HepG2 (cell line): ENCODE data around the gene OGFR. TPM values are rescaled to one million over a fixed set of nuclear protein-coding genes. Genes with fewer than 3 reads are reported as not detected.

Experiments used
- CCDC6 ChIP-seq: sonication (generic); formaldehyde crosslinking; IDR thresholded peaks from 2 replicates; pipeline ENCODE4 v1.8.1; 2022; ENCODE audit warnings: mild to moderate bottlenecking, missing genetic modification reagents, moderate library complexity
- GABPA ChIP-seq, 2 experiments: IDR thresholded peaks; 2 replicates each; pipeline ENCODE4 v1.6.1; 2011 to 2016; ENCODE audit warnings: low read depth in 2 of 2, low read length in 1 of 2, missing biosample characterization in 1 of 2, missing genetic modification characterization in 1 of 2
- JDP2 ChIP-seq: sonication (generic); formaldehyde crosslinking; IDR thresholded peaks from 2 replicates; pipeline ENCODE4 v1.8.1; 2022; ENCODE audit warnings: missing genetic modification reagents, borderline replicate concordance
- MTERF4 ChIP-seq: sonication (generic); formaldehyde crosslinking; IDR thresholded peaks from 2 replicates; pipeline ENCODE4 v1.8.0; 2023; ENCODE audit warnings: mild to moderate bottlenecking, missing genetic modification reagents
- NRL ChIP-seq: sonication (generic); formaldehyde crosslinking; IDR thresholded peaks from 2 replicates; pipeline ENCODE4 v1.5.0; 2020; ENCODE audit warnings: missing genetic modification reagents, mild to moderate bottlenecking, moderate library complexity, borderline replicate concordance
- SMC3 ChIP-seq: IDR thresholded peaks from 2 replicates; pipeline ENCODE4 v1.6.1; 2011; ENCODE audit warnings: low read length, improper control_type of control experiment
- SRY ChIP-seq: sonication (generic); formaldehyde crosslinking; IDR thresholded peaks from 2 replicates; pipeline ENCODE4 v1.8.0; 2022; ENCODE audit warnings: mild to moderate bottlenecking, missing genetic modification reagents
- ZBED4 ChIP-seq: sonication (generic); formaldehyde crosslinking; IDR thresholded peaks from 2 replicates; pipeline ENCODE4 v1.4.0; 2020; ENCODE audit warnings: missing genetic modification reagents, borderline replicate concordance
- ZNF124 ChIP-seq: sonication (generic); formaldehyde crosslinking; IDR thresholded peaks from 2 replicates; pipeline ENCODE4 v1.4.0; 2020; ENCODE audit warnings: missing genetic modification reagents
- ZNF205 ChIP-seq: IDR thresholded peaks from 2 replicates; pipeline ENCODE4 v1.6.1; 2018; ENCODE audit warnings: missing biosample characterization, missing genetic modification reagents
- ZNF253 ChIP-seq: sonication (generic); formaldehyde crosslinking; IDR thresholded peaks from 2 replicates; pipeline ENCODE4 v1.8.0; 2022; ENCODE audit warnings: mild to moderate bottlenecking, missing genetic modification reagents, borderline replicate concordance
- ZNF263 ChIP-seq: sonication (generic); formaldehyde crosslinking; IDR thresholded peaks from 2 replicates; pipeline ENCODE4 v1.4.0; 2020; ENCODE audit warnings: missing genetic modification reagents
- ZNF407 ChIP-seq: sonication (generic); formaldehyde crosslinking; IDR thresholded peaks from one replicate; pipeline ENCODE4 v1.5.1; 2020; ENCODE audit warnings: mild to moderate bottlenecking, missing genetic modification reagents; ENCODE audit errors: not compliant biosample characterization
- ZNF558 ChIP-seq: sonication (generic); formaldehyde crosslinking; IDR thresholded peaks from 2 replicates; pipeline ENCODE4 v1.9.0; 2022; ENCODE audit warnings: mild to moderate bottlenecking, missing genetic modification reagents, borderline replicate concordance
- ZNF652 ChIP-seq: IDR thresholded peaks from 2 replicates; pipeline ENCODE4 v1.6.1; 2016; ENCODE audit warnings: low read depth, borderline replicate concordance
- ZNF720 ChIP-seq: sonication (generic); formaldehyde crosslinking; IDR thresholded peaks from 2 replicates; pipeline ENCODE4 v1.4.0; 2020; ENCODE audit warnings: missing genetic modification reagents
- polyA plus RNA-seq, 8 experiments: library from polyadenylated mRNA; depleted of rRNA in 3 of 8; stranded (reverse) in 7 of 8; unstranded in 1 of 8; fragments of >200 nt; fragmentation: Illumina TruSeq in 4 of 8; extraction: Trizol in 4 of 8; gene quantifications; 2 replicates each; pipeline versions ENCODE4 v1.2.1 to v1.2.3, GENCODE V29; 2011 to 2016; ENCODE audit warnings: low read depth in 4 of 8, missing spikeins in 1 of 8, mixed read lengths in 1 of 8; ENCODE audit not compliant: insufficient read depth in 1 of 8
- total RNA-seq, 5 experiments: library from RNA; depleted of rRNA; stranded (reverse); fragments of >200 nt; fragmentation: Illumina TruSeq; extraction: Trizol; gene quantifications; 2 replicates each; pipeline ENCODE4 v1.2.3, GENCODE V29; 2016; ENCODE audit warnings: low read depth in 1 of 5

Gene OGFR
- total and polyA plus RNA-seq, 2 of the 13 experiments (the other 11 are each of a cell fraction or from before 2014, with no cell fraction given): 47.7 to 81.8 TPM

GRCh38 chr20:62794007-62794724 lies 10.5 kb upstream of the OGFR start (continued):
- no peak for TF ChIP-seq ZNF407 (CRISPR knock-in tag)
- TF ChIP-seq ZNF124 (CRISPR knock-in tag): peak; percentile 81; the same call in 1 of the 2 replicates
- TF ChIP-seq MTERF4 (CRISPR knock-in tag): peak; percentile 29; the same call in 1 of the 2 replicates
- TF ChIP-seq ZNF253 (CRISPR knock-in tag): 0 out of 2 replicates have a peak, but pooled peaks have one; percentile 63
- peak; percentile 70; the same call in 1 of the 2 replicates for TF ChIP-seq SRY
- peak; percentile 84; the same call in 1 of the 2 replicates for TF ChIP-seq ZNF720 (CRISPR knock-in tag)
- no peak for TF ChIP-seq ZNF558 (CRISPR knock-in tag)
- no peak for TF ChIP-seq SMC3
- peak; percentile 44; the same call in 1 of the 2 replicates for TF ChIP-seq ZNF205 (CRISPR knock-in tag)
- no peak; the same call in 1 of the 2 replicates for TF ChIP-seq CCDC6
- peak; percentile 89; the same call in 1 of the 2 replicates for TF ChIP-seq ZBED4 (CRISPR knock-in tag)
- TF ChIP-seq GABPA (IDR thresholded peaks at IDR 0.05; ENCODE audit: low read depth, low read length): no peak
- TF ChIP-seq GABPA (CRISPR knock-in tag; IDR thresholded peaks at IDR 0.05; ENCODE audit: low read depth): peak; percentile 51
- no peak for TF ChIP-seq ZNF263
- no peak for TF ChIP-seq ZNF652
- TF ChIP-seq NRL: 0 out of 2 replicates have a peak, but pooled peaks have one; percentile 31
- no peak for TF ChIP-seq JDP2
